D341Med (cell line): ENCODE measurements around the gene CACNA1C.
A peak's percentile ranks its signal among the peaks of the same experiment; 100 is the strongest.
"Not testable (repeated sequence)": the region's sequence is repeated elsewhere in the genome, so short reads cannot be mapped to it uniquely, and the experiment has no call there.

ENCODE experiments used
- DNase-seq: peaks from one replicate; pipeline ENCODE4 v3.0.0; 2012; ENCODE audit warnings: low spot score

CACNA1C gene

DNA sequence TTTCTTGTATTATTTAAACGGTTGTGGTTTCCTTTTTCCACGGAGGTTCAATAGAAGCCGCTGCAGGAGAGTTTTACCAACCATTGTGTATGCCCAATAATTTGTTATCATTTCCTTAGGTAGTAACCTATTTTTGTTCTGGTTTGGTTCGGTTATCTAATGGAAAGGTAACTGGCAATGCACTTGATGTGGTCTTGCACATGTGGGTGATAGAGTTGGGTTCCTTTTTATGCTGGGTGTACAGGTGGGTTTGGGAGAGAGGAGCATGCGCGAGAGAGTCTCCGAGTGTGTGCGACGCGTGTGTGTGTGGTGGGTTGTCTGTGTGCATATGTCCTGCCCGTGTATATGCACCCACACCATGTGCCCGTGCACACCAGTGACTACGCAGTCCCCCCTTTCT lies 639.3 kb downstream of the CACNA1C start:
- DNase-seq, result no peak

DNA sequence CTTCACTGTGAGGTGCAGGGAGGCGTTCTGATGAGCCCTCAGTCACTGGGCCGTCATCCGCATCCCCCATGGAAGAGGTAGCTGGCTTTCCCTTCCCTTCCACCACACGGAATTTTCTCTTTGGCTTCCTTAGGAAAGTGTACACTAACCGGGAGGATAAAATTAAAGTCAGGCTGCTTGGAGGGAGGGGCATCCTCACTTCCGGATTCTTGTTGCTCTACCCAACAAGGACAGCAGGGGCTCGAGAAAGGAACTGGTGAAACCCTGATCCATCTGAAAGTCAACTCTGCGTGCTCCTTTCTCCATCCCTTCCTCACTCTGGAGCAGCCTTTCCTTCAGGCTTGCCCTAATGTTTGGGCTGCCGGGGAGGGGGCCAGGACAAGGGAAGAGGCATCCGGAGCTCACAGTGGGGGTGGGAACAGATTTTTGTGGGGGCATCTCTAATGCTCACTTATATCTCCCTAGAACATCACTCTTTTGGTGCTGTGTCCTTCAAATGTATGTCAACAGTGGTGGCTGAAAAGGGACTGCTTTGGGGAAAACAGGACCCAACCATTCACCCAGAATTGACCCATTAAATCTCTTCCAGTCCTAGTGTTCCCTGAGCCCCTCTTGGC lies 640.6 kb downstream of the CACNA1C start:
- peak; percentile 20 for DNase-seq

DNA sequence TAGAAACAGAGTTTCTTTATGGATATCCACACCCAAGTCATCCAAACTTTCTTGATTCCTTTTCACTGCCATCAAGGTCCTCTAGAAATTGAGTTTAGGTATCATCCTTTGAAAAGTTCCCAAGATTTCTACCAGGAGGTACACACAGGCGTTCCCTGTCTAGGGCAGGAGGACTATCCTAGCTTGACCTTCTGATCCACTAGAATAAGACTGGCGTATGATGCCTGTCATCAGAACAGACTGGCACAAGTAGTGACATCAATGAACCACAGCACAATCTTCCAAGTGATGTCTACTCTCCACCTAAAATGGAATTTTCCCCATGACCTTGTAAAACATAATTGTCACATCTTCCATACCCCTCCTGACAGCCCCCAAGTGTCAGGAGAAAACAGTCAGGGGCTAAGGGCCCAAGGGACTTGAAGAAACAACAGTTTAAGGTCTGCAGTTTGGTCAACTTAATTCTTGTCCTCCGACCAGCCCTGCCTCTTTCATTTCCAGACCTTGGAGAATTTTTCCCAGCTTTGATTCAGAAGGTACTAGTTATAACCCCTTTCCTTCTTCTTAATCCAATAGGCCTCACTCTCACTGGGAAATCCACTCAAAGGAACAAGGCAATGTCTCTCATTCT lies 641.3 kb downstream of the CACNA1C start:
- DNase-seq, result no peak

DNA sequence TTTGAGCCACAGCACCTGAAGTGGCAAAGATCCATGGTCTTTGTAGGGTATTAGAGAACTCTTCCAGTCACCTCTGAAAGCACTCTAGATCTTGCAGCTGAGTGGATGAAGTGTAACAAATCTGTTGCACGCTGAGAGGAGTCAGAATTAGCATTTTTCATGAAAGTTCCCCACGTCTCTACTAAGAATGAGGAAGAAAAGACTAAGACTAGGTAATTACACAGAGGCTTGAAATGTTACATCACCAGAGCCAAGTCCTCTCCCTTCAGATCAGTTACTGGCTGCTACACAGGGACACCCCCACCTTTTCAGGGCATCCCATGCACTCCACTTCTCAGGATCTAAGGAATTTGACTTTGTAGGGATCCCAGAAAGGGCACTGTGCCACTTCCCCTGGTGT lies 643.3 kb downstream of the CACNA1C start:
- DNase-seq, result no peak

DNA sequence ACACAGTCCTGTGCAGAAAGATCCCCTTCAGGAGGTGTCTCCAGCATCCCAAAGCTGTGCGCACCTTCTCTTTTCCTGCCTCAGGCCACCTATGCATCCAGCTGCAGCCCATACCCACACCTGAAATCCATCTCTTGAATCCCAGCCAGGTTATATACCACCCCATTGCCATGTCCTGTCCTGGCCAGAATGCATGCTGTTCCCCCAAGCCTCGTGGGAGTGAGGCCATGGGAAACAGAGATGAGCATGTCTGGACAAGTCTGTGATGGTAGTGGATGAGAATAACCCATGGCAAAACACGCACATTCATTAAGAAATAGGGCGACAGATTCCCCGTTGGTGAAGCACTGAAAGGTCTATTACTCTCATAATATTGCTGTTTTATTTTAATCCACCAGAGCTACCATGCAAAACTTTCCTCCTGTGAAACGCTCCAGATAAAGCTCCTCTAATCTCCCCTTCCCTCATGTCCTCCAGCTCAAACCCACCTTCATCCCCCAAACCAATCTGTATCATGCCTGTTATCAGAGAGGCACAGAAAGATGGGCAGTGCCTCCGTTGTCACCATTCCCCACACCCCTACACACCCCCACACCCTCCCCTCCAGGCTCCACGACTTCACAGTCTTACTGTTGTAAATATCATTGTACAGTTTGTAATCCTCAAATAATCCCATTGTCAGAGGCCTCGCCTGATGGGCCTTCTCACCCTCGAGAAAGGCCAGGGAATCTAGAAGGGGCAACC lies 644.4 kb downstream of the CACNA1C start:
- DNase-seq, result peak; percentile 15

DNA sequence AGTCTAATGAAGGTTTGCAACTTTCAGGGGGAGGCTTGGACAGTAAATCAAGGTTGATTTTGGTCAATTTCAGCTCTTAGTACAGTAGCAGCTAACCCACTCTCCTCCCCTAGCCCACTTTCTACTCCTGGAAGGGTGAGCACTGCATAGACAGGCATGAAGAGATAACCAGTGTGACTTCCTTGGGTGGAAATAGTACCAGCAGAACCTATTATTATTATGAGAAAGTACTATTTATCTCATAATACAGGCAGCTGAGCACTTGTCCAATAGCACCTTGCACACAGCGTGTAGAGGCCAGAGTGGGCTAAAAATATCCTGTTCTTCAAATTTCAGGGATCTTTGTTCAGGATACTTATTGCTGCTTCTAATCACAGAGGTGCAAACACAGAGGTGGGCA lies 645.8 kb downstream of the CACNA1C start:
- DNase-seq, result no peak

DNA sequence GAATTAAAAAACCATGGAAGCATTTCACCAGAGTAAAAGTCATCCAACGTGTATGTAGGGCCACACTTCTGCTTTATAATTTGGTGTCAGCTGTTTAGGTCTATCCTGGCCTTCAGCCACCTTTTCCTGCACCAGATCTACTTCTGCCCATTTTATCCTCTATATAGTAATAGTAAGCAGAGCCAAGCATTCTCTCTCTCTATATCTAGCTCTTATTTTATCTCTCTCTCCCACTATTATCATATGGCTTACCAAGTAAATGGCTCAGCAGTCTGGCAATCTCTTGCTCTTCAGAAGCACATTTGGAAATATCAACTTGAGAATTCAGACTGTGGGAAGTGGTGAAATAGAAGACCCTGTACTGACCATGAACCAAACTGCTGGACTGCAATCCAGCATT lies 657.9 kb downstream of the CACNA1C start:
- no peak for DNase-seq

DNA sequence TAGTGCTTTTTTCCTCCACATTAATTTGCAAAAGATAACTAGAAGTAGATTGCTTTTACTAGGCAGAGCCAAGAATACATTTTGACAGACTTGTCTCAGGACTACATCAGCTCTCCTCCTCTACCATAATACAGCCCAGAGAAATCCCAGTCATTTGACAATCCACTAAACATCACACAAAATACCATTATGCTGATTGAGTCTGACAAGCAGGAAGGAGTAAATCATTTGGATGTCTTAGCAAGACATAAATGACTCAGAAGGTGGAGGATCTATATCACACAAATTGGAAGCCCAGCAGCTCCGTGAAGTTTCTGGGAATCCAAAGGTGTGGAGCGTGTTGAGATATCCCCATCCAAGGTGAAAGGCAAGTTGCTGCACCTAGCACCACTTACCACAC lies 666.6 kb downstream of the CACNA1C start:
- no peak for DNase-seq

DNA sequence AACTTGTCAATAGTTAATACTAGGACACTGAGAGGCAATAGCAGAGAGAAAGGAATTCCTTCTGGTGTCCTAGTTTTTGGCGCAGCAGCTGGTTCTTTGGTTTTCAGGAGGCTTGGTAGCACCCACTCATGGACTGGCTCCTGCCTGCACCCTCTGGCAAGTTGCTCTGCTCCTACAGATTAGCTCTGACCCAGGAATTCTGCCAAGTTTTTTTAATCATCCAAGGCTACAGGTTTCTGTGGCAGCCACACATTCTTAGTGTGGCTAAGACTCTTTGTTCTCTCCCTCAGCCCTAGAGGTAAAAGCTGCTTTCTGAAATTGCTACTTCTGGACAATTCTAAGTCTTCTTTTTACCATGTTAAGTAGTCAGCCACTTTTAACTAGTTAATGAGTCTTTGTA lies 670.0 kb downstream of the CACNA1C start:
- peak; percentile 35 for DNase-seq

DNA sequence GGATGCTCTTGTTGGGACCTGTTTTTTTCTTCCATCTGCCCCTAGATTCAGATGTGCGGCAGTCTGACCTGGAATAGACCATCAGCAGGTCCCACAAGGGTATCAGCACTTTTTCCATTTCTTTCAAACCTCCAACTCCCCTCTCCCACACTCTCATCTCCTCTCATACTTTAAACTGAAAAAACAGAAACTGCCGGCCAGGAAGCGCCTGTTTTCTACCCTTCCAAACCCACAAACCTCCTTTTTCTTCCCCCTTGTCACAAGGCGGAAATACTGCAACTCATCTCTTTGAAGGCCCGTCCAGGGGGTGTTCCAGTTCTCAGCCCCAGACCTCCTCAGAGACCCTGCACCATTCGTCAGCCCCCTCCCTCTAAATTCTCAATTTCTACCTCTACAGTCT lies 679.5 kb downstream of the CACNA1C start:
- no peak for DNase-seq

DNA sequence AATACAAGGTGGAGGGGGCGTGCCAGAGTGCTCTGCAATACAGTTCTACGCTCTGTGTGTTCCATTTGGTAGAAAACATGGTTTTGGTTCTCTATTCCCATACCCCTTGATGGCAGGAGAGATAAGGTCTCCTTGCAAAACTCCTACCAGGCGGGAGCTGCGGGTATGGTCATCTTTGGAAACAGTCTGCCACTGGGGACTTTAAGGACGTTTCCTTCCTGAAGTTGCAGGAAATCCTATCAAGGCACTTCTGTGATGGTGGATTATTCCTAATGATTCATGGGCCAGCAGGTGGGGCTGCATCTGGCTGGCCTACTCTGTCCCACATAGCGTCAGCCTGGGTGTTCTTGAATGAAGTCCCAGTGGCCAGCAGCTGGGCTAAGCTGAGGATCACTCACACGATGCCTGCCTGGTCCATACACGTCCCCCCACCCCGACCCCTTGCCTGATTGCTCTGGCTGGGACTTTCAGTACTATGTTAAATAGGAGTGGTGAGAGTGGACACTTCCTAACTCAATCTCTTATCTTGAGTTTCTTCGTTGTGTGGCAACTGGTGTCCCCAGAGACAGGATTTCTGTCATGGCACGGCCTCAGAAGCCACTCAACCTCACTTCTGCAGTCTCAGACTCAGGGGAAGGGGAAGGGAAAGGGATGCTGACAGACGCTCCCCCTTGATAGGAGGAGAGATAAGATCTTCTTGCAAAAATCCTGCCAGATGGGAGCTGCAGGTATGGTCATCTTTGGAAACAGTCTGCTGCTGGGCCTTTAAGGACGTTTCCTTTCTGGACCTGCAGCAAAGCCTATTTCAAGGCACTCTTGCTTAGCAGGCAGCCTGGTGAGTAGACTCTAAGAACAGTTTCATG lies 680.9 kb downstream of the CACNA1C start:
- no peak for DNase-seq

DNA sequence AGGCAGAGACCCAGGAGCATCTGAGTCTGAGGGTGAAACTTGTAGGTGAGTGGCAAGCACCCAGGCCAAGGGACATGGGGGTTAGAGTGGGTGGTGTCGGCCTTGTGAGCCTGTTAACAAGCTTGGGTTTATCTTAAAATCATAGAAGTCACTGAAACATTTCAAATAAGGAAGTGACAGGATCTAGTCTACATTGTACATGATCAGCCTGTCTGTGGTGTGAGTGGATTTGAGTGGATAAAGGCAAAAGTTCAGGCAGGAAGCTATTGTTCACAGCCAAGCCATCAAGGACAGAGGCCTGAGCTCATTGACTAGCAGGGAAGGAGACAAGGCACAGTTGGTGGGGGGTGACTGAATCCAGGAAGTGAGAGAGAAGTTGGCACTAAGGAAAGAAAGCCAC lies 682.6 kb downstream of the CACNA1C start:
- no peak for DNase-seq

DNA sequence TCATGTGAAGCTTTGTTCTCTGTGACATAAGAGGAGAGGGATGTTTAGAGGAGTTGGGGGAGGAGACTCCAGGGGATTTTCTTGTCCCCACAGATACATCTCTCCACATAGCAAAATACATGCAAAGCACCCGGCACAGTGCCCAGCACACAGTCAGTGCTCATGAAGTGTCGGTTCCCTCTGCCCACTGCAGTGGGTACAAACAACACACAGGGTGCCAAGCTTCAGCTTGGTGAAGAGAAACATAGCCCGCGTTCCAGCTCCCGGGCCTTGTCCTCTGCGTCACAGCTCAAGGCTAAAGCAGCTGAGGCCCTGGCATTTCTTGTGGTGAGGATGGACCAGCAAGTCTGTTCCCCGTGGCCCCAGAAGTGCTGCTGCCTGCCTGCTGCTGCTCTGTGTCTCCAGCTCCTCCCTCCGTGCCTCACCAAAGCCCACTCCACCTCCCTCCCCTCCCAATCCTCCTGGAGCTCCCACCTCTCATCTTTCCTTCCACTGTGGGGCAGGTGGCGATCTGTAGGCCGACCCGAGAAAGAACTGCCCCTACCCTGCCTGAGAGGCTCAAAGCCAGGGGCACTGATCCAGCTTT lies 685.0 kb downstream of the CACNA1C start:
- no peak for DNase-seq

DNA sequence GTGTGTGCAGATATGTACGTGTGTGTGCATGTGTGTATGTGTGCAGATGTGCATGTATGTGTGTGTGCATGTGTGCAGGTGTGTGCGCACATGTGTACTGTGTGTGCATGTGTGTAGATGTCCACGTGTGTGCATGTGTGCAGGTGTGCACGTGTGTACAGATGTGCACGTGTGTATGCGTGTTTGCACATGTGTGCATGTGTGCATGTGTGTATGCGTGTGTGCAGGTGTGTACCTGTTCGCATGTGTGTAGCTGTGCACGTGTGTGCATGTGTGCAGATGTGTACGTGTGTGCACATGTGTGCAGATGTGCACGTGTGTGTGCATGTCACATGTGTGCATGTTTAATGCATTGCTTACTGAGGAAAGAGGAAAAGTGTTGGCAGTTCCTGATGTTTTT lies 686.3 kb downstream of the CACNA1C start:
- DNase-seq, result no peak

DNA sequence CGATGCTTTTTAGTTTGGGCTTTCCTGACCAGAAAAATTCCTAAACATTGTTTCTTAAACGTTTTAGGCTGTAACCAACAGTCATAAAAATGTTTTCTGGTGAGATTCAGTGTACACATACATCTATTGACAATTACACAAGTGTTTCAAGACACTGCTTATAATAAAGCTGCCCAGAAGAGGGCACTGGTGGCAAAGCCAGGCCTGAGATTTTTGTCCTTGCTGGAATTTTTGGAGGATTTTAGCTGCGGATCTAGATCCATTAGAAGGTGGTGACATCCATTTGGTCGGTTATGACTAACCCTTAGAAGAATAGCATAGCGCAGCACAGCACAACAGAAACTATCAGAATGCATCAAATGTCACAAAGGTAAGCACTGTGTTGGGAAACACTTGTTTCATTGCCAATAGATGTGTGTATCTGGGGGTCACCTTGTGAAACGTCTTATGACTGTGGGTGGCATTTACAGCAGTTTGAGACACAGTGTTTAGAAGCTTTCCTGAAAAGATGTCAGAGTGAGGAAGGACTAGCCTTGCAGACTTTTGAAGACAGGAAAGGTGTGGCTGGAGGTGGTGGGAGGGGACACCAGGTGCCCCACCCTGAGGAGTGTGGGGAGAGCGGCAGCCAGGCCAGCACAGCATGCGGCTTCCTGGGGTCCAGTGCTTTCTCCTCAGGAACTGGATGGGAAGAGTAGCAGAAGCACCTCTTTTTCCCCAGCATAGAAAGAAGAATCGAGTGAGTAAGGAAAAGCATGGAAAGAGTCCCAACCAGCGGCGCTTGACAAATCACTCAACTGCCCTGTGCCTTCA lies 687.2 kb downstream of the CACNA1C start:
- DNase-seq, result no peak

DNA sequence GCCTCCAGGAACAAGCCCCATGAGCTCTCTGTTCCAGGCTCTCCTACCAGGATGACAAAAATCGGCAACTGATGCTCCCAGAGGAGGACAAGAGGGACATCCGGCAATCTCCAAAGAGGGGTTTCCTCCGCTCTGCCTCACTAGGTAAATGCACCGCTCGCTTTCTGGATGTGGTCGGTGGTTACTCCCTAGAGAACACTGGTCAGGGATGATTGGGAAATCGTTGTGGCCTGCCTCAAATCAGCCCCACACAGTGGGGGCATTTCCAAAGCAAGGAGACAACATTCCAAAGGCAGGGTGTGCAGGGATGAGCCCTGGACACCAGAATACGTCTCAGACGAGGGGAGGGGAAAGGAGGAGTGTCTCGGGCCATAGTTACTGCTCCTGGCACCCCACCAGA lies 689.2 kb downstream of the CACNA1C start:
- not testable (repeated sequence) for DNase-seq

DNA sequence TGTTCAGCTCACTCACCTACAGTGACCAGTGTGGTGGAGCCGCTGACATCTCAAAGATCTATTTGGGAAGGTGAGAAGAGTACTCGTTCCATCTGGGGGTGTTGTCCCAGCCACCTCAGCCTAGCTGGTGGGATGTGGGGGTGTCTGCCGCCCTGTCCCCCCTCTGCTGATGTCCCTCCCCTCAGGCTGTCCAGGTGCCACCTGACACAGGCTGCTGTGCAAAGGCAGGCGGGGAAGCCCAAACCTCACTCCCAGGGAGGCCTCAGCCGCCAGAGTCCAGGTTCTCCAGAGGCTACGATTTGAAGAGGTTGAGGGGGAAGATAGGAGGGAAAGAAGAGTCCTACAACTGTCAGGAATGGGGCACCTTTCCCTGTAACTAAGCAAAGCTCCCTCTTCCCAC lies 690.7 kb downstream of the CACNA1C start:
- DNase-seq, result no peak

DNA sequence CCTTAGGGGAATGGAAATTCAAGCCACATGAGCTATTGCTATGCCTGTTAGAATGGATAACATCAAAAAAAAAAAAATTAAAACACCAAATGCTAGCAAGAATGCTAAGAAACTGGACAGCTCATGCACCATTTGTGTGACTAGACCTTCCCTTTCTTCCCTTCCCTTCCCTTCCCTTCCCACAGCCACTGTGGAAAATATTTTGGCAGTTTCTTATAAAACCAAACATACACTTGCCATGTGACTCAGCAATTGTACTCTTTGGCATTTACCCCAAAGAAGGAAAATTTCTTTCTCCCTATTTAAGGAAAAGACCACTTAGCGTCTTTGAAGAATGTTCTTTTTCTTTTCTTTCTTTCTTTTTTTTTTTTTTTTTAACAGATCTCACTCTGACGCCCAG lies 692.9 kb downstream of the CACNA1C start:
- no peak for DNase-seq
